OCI-LY7 (cell line): ENCODE data around the gene PPID.

Experiments
- EZH2phosphoT487 ChIP-seq: fragments of 200-600 bp; sonication (generic); IDR thresholded peaks from 2 replicates; pipeline ENCODE4 v1.6.1; 2018; ENCODE audit warnings: low read depth, borderline replicate concordance, mild to moderate bottlenecking, mixed run types, antibody characterized with exemption, low read length, moderate library complexity, mixed read lengths
- TF ChIP-seq, protein P1 (sequence below): fragments of 200-600 bp; sonication (generic); conservative IDR thresholded peaks from 2 replicates; pipeline ENCODE4 v1.5.1; 2014; ENCODE audit warnings: mild to moderate bottlenecking, antibody characterized with exemption, low read length, moderate library complexity, mixed read lengths

DNA sequence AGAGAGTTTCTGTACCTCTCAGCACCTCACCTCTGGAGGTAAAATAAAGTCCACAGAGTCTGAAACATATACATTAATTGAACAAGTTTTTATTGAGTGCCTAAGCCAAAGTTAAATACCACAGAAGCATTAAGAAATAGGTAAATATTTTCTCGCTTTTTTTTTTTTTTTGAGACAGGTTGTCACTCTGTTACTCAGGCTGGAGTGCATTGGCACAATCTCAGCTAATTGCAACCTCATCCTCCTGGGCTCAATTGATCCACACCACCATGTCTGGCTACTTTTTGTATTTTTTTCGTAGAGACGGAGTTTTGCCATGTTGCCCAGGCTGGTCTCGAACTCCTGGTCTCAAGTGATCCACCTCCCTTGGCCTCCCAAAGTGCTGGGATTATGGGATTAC is 35.5 kb upstream of the PPID start:
- TF ChIP-seq, protein P1, sequence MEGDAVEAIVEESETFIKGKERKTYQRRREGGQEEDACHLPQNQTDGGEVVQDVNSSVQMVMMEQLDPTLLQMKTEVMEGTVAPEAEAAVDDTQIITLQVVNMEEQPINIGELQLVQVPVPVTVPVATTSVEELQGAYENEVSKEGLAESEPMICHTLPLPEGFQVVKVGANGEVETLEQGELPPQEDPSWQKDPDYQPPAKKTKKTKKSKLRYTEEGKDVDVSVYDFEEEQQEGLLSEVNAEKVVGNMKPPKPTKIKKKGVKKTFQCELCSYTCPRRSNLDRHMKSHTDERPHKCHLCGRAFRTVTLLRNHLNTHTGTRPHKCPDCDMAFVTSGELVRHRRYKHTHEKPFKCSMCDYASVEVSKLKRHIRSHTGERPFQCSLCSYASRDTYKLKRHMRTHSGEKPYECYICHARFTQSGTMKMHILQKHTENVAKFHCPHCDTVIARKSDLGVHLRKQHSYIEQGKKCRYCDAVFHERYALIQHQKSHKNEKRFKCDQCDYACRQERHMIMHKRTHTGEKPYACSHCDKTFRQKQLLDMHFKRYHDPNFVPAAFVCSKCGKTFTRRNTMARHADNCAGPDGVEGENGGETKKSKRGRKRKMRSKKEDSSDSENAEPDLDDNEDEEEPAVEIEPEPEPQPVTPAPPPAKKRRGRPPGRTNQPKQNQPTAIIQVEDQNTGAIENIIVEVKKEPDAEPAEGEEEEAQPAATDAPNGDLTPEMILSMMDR: no peak
- no peak for TF ChIP-seq EZH2phosphoT487
